GM08714 (cell line): Measurements from ENCODE around the gene DFFA.
"Not testable (repeated sequence)": the region's sequence is repeated elsewhere in the genome, so short reads cannot be mapped to it uniquely, and the experiment has no call there.

ENCODE experiments used
- H3K4me3 ChIP-seq: fragments of 200-500 bp; sonication (Bioruptor generic); 2 replicates; pipeline ENCODE4 v1.5.1; 2014; ENCODE audit warnings: mild to moderate bottlenecking, low read length, inconsistent platforms
- ZNF274 ChIP-seq: IDR thresholded peaks from 2 replicates; pipeline ENCODE4 v1.6.1; 2012; ENCODE audit warnings: mild to moderate bottlenecking, low read depth, low read length

The DFFA gene

GRCh38 chr1:10434590-10434989, 37.7 kb downstream of the DFFA start:
- H3K4me3 ChIP-seq, result no peak overlapping the region
- no peak for TF ChIP-seq ZNF274

DNA sequence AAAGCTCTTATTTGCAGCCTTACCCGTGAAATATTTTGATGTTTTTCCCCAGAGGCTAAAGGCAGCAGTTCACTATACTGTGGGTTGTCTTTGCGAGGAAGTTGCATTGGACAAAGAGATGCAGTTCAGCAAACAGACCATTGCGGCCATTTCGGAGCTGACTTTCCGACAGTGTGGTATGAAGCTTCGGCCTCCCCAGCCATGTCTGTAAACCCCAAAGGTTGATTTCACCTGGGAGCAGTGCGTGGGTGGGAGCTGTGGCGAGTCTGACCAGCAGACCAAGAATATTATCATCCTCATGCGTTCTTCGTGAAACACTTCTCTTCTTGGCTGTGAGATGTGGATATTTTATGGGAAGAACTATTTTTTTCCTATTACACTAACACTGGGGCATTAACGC, 38.5 kb downstream of the DFFA start:
- TF ChIP-seq ZNF274, result no peak
- H3K4me3 ChIP-seq, result no peak overlapping the region

DNA sequence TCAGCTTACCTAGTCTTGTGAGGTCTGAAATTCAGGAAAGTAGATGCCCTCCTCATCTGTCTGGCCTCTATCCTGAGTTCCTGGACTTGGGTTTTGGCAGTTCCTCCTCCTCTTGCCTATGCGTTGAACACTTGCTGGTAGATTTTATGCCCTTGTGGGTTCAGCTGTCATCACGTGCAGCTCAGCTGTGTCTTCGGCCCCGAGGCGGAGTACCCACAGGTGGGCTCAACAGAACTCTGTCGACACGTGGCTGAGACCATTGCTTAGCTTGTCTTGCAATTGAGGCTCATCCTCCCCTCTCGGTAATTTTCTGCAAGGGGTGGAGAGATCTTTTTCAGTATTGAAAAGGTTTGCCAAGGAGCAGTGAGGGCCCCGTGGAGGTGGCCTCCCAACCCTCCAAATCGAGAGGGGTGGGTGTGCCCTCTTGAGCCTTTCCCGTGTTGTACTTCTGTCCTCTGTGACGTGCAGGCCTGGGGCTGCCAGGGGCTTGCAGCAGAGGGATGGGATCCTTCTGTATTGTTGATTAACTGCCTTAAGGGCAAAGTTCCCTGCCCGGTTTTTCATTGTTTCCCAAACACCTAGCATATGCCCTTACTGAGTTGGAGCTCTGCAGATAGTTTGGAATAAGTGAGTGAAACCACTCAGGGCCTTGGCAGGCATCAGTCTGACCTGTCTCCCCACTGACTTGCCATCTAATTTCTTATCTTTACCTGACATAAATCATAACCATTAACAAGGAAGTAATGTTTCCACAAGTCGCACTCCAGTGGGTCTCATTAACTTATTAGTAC, 39.2 kb downstream of the DFFA start:
- no peak overlapping the region for H3K4me3 ChIP-seq
- no peak for TF ChIP-seq ZNF274

DNA sequence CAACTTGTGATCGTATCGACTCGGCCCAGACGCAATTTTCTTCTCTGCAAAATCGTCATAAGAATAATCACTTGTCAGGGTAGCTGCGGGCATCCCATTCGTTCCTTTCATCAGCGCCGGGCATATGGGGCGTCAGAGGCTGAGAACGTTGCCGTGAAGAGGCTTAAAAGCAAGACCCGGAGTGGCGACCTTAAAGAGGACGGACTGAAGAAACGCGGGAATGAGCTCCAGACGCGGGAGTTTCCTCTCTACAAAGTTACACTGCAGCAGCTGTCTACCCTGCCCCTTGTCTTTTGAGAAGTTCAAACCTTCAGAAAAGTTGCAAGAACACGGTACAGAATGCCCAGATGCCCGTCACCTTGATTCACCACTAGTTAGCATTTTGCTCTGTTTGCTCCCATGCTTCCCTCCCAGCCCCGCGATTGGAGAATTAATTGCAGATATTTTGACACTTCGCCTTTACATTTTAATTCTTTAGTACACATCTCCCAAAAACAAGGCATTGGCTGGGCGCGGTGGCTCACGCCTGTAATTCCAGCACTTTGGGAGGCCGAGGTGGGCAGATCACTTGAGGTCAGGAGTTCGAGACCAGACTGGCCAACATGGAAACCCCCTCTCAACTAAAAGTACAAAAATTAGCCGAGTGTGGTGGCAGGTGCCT, 41.1 kb downstream of the DFFA start:
- TF ChIP-seq ZNF274, result no peak
- H3K4me3 ChIP-seq, result peak overlapping the region; percentile 77

GRCh38 chr1:10430216-10431069, 41.9 kb downstream of the DFFA start, which contains the start of gene CENPS:
Gene CENPS (plus strand): TSS chr1:10430433. CDS start chr1:10430518, 85 bp downstream.
- peak within 1 kb of the TSS; percentile 77 for H3K4me3 ChIP-seq
- TF ChIP-seq ZNF274, result no peak

DNA sequence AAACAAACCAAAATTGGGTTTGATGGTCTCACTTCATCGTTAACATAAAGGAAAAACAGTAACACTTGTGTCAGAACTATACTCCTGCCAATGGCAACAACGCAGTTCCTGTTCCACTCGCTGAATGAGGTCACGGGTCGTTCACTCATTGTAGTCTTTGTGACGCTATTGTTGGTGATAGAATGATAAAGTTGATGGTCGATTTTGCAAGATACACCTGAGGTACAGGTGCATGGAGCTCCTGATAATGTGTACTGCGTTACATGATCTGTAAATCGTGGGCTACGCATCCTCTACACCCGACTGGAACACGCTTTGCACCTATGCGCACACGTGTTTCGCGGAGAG, 42.5 kb downstream of the DFFA start:
- no peak for TF ChIP-seq ZNF274
- peak overlapping the region; percentile 77 for H3K4me3 ChIP-seq

DNA sequence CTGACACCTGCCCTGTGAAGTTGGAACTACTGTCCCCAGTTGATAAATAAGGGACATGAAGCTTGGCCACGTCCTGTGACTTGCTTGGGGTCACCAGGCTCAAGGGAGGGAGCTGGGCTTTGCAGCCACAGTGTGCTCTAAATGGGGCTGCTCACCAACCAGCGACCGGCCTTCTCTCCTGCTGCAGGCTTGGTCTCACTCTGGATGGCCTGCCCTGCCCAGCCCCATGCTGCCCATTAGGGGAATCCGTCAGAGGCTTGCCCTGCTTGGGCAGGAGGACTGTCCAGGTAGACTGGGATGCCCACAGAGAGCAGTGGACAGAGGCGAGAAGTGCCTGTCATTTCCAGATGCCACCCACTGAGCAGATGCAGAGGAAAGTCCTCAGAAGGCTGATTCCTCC, 43.3 kb downstream of the DFFA start:
- no peak for TF ChIP-seq ZNF274

GRCh38 chr1:10426535-10426848, 45.8 kb downstream of the DFFA start:
- H3K4me3 ChIP-seq, result not testable (repeated sequence)

More for the DNA sequence above, 43.3 kb downstream of the DFFA start:
- H3K4me3 ChIP-seq, result no peak overlapping the region

DNA sequence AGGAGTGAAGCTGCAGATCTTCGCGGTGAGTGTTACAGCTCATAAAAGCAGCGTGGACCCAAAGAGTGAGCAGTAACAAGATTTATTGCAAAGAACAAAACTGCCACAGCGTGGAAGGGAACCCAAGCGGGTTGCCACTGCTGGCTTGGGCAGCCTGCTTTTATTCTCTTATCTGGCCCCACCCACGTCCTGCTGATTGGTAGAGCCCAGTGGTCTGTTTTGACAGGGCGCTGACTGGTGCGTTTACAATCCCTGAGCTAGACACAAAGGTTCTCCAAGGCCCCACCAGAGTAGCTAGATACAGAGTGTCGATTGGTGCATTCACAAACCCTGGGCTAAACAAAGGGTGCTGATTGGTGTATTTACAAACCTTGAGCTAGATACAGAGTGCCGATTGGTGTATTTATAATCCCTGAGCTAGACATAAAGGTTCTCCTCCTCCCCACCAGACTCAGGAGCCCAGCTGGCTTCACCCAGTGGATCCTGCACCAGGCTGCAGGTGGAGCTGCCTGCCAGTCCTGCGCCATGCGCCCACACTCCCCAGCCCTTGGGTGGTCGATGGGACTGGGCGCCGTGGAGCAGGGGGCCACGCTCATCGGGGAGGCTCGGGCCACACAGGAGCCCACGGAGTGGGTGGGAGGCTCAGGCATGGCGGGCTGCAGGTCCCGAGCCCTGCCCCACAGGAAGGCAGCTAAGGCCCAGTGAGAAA, 46.3 kb downstream of the DFFA start:
- not testable (repeated sequence) for H3K4me3 ChIP-seq

- TF ChIP-seq ZNF274, result no peak
- H3K4me3 ChIP-seq, result no peak overlapping the region
These were observed 47.7 kb downstream of the DFFA start for GRCh38 chr1:10424651-10425050.

GRCh38 chr1:10424034-10424433, 48.3 kb downstream of the DFFA start:
- no peak for TF ChIP-seq ZNF274
- no peak overlapping the region for H3K4me3 ChIP-seq

DNA sequence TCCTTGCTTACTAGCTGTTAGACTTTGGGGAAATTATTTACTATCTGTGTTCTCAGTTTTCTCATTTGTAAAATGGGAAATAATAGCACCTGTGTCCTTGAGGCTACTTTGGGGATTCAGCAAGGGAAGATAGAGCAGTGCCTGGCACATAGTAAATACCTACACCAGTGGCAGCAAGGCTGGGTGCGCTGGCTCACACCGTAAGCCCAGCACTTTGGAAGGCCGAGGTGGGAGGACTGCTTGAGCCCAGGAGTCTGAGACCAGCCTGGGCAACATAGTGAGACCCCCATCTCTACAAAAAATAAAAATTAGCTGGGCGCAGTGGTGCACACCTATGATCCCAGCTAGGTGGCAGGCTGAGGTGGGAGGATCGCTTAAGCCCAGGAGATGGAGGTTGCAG, 50.7 kb downstream of the DFFA start:
- no peak overlapping the region for H3K4me3 ChIP-seq
- no peak for TF ChIP-seq ZNF274

GRCh38 chr1:10419351-10419750, 53.0 kb downstream of the DFFA start:
- no peak overlapping the region for H3K4me3 ChIP-seq
- TF ChIP-seq ZNF274, result no peak

GRCh38 chr1:10418741-10419140, 53.6 kb downstream of the DFFA start:
- H3K4me3 ChIP-seq, result not testable (repeated sequence)

GRCh38 chr1:10415967-10416366, 56.4 kb downstream of the DFFA start:
- H3K4me3 ChIP-seq, result not testable (repeated sequence)
